ENCODE measurements around the gene CNNM4.
A peak's percentile ranks its signal among the peaks of the same experiment; 100 is the strongest.

Gene CNNM4

GRCh38 chr2:96760036-96760985, at the start of gene CNNM4:
CNNM4 (plus strand) TSS chr2:96760902; CDS start chr2:96761000, 98 bp downstream.
- DNase-seq = peak; percentile 90

GRCh38 chr2:96710985-96711384, 49.7 kb upstream of the CNNM4 start:
- no peak for DNase-seq

GRCh38 chr2:96715658-96716057, 45.0 kb upstream of the CNNM4 start:
- DNase-seq = no peak

GRCh38 chr2:96716388-96716787, 44.3 kb upstream of the CNNM4 start:
- DNase-seq = no peak

- DNase-seq = no peak
These were observed 34.6 kb upstream of the CNNM4 start for GRCh38 chr2:96726131-96726530.

GRCh38 chr2:96727431-96727830, 33.3 kb upstream of the CNNM4 start:
- no peak for DNase-seq

GRCh38 chr2:96729748-96730147, 31.0 kb upstream of the CNNM4 start:
- no peak for DNase-seq

GRCh38 chr2:96730212-96730611, 30.5 kb upstream of the CNNM4 start:
- DNase-seq = no peak

GRCh38 chr2:96733931-96734330, 26.8 kb upstream of the CNNM4 start:
- no peak for DNase-seq

- no peak for DNase-seq
These were observed 25.7 kb upstream of the CNNM4 start for GRCh38 chr2:96734880-96735583.

GRCh38 chr2:96737251-96737650, 23.5 kb upstream of the CNNM4 start:
- no peak for DNase-seq

- no peak for DNase-seq
These were observed 22.9 kb upstream of the CNNM4 start for GRCh38 chr2:96737831-96738230.

GRCh38 chr2:96739076-96739632, 21.5 kb upstream of the CNNM4 start:
- no peak for DNase-seq

- peak; percentile 97 for DNase-seq
These were observed 20.9 kb upstream of the CNNM4 start, which contains the start of gene LMAN2L for GRCh38 chr2:96739633-96740428. LMAN2L (minus strand) TSS chr2:96740064; CDS start chr2:96740040, 24 bp downstream.

GRCh38 chr2:96747061-96747617, 13.6 kb upstream of the CNNM4 start:
- no peak for DNase-seq

GRCh38 chr2:96751800-96752199, 8.9 kb upstream of the CNNM4 start:
- DNase-seq = no peak

GRCh38 chr2:96753661-96754282, 6.9 kb upstream of the CNNM4 start:
- no peak for DNase-seq

GRCh38 chr2:96754317-96754716, 6.4 kb upstream of the CNNM4 start:
- no peak for DNase-seq

GRCh38 chr2:96756788-96757476, 3.8 kb upstream of the CNNM4 start:
- DNase-seq = no peak

GRCh38 chr2:96757477-96757860, 3.2 kb upstream of the CNNM4 start:
- no peak for DNase-seq

GRCh38 chr2:96758987-96759386, 1.7 kb upstream of the CNNM4 start:
- no peak for DNase-seq
